SIG-M5 treated with dmso at 0.1 percent for 504 hours (cell line): ENCODE results near the gene NCKAP5.

Experiments used
- DNase-seq: peaks from one replicate; lab custom pipeline; 2025; ENCODE audit not compliant: unreplicated experiment; lab: John Stamatoyannopoulos, UW

The NCKAP5 gene

GRCh38 chr2:132915812-132916549, 652.3 kb downstream of the NCKAP5 start:
- DNase-seq: no peak

GRCh38 chr2:132911726-132912724, 656.2 kb downstream of the NCKAP5 start:
- DNase-seq: no peak

DNA sequence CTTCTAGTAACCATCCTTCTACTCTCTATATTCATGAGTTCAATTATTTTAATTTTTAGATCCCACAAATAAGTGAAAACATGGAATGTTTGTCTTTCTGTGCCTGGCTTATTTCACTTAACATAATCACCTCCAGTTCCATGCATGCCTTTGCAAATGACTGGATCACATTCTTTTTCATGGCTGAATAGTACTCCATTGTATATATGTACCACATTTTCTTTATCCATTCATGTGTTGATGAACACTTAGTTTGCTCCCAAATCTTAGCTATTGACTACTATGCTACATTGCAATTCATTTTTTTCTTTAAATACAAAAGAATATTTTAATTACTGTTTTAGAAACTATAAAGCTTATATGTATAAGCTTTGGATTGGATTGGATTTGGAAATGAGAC, 657.8 kb downstream of the NCKAP5 start:
- no peak for DNase-seq

DNA sequence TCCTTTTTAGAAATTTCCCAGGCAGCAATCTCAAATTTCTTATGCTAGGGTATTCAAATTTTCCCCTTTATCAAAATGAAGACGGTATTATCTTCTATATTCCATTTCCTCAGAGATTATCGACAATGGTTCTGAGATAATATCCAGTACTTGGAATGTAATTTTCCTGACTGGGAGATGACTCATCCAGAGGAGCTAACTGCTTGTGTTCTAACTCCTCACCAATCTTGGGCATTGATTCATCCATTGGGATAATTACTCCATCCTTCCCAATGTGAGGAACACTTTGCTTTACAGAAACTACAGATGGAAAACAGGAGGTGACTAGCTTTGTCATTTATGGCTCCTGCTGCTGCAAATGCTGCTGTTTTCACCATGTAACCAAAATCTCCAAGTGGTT, 658.8 kb downstream of the NCKAP5 start:
- no peak for DNase-seq

DNA sequence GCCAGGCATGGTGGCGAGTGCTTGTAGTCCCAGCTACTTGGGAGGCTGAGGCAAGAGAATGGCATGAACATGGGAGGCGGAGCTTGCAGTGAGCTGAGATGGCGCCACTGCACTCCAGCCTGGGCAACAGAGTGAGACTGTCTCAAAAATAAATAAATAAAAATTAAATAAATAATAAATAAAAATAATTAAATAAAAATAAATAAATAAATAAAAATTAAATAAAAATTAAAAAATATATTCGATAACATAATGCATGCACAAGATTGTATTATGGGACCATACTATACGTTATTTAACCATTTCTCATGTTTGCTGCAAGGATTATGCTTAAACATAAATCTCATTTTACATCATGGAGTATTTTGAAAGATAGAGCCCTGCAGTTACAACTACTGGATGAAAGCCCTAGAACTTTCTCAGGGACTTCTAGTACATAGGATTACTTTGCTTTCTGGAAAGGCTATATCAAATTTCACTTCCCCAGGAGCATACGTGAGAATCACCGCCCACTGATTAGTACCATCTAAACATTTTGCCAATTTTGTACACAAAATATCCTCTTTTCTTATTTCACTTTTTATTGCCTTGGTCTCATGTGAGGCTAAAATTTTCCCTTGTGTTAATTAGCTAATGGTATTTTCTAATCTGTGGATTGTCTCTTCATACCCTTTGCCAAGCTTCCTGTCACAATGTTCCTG, 664.0 kb downstream of the NCKAP5 start:
- no peak for DNase-seq

GRCh38 chr2:132902626-132903025, 665.6 kb downstream of the NCKAP5 start:
- DNase-seq: no peak

DNA sequence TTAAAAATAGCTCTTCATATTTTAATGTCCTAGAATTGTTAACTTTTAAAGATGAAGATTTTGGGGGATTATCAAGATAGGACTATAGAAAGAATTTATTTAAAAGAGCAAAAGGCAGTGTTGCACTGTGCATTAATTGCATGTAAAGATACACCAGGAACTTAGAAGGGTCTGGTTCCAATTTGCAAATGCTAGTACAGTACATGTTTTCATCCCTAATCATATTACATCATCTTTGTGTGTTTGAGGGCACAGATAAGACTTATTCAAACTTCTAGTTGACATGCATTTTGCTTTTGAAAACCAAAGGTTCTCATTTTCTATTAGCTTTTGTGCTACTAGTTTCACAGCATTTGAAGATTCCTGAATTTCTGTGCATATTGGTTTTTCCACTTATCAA, 666.6 kb downstream of the NCKAP5 start:
- DNase-seq: no peak

- no peak for DNase-seq
Observed at GRCh38 chr2:132897111-132897510, 671.2 kb downstream of the NCKAP5 start.

DNA sequence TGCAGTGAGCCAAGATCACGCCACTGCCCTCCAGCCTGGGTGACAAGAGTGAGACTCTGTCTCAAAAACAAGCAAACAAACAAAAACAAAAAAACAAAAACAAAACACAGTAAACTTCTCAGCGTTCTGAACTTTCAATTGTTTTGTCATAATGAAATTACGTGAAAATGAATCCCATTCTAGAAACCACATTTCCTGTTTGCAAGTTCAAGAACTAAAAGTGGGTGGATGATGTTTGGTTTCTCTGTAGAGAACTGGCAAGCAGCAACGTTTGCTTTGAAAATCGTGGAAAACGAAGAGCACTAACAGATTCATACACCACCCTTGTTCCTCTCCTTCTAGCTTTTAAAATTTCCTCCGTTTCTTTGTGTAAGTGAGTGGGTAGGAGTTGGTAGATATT, 672.2 kb downstream of the NCKAP5 start:
- DNase-seq: no peak

DNA sequence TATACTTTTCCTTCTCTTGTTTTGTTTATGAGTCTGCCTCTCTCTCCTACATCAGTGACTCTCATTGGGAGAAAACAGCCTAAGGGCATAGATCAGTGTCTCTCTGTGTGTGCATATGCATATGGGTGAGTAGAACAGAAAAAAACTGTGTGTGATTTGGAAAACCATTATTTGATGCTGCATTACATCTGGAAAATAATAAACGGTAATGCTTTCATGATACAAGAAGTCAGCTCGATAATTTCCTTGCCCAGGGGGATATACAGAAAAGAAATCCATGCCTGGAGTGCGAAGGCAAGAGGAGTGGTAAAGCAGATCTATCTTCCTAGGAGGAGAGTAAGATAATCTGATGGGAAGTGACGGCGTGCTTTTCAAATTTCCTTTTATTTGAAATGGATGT, 676.8 kb downstream of the NCKAP5 start:
- no peak for DNase-seq

- DNase-seq: no peak
Observed at GRCh38 chr2:132886574-132886973, 681.7 kb downstream of the NCKAP5 start.

DNA sequence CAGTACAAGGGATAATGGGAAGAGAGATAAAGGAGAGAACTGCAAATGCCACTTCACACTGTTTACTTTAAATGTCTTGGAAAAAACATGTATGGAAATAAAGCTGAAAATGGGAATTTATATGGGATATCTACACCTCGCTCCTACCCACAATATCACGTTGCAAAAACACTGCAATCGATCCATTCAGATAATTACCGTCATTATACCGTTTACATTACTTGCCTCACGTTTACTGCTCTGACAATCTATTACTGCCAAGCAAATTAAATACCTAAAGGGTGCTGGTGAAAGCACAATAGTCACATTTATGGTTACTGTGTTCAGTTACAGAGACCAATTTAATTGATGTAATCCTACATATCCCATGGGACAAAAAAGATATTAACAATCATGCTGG, 683.6 kb downstream of the NCKAP5 start:
- no peak for DNase-seq

- DNase-seq: no peak
Observed at GRCh38 chr2:132884292-132884691, 684.0 kb downstream of the NCKAP5 start.

GRCh38 chr2:132883430-132883829, 684.8 kb downstream of the NCKAP5 start:
- DNase-seq: no peak

DNA sequence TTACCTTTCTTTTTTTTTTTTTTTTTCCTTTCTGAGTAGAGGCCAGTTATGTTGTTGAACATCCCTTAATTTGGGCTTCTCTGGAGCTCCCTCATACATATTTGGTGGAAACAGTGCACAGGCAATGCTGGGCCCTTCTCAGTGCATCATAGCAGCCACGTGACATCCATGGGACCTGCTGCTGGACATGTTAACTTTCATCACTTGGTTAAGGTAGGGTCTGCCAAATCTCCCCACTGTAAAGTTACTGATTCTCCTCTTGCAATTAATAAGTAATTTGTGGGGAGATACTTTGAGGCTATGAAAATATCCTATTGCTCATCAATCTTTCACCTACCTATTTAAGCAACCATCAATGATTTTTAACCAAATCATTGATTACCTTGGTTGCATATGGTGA, 686.7 kb downstream of the NCKAP5 start:
- no peak for DNase-seq

GRCh38 chr2:132877923-132878322, 690.3 kb downstream of the NCKAP5 start:
- DNase-seq: no peak

DNA sequence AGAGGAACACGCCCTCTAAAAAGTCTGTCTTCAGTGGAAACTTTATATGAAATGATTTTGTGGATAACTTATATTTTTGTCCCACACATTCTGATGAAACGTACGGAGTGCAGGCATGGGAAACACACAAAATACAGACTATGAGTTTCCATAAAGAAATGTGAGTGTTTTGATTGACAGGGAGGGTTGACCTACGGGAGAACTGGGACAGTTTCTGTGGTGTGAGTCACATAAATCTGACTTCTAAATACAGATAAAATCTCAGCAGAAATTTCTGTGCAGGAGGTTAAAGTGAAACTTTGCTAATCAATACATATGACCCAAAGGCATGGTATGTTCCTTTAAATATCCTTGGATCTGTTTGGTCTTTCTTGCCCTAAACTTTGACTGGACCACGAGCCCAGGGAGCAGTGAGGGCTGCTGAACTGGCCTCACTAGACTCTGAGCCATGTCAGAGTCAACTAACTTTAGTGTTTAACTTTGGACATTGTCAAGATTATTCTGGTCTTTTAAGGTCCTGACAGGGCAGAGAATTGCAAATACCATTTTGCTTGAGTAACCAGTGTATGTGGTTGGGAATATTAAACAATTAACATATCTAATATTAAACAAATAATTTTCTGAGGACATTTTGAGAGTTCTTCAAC, 691.4 kb downstream of the NCKAP5 start:
- no peak for DNase-seq

DNA sequence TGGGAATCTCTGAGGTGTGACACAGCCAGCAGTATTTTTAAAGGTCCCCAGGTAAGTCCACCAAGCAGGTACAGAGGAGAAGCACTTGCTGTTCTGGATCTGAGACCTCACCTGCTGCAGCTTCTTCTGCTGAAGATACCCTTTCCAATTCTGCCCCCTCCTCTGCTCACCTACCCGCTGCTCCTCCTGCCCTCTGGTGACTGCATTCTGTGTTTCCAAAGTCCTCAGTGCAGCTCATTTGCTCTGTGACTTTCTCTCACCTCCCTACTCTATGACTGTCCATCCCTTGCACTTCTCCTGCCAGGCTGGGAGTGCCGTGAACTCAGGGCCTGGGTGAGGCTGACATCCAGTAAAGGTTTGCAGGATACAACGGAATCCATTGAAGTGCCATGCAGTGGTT, 693.1 kb downstream of the NCKAP5 start:
- DNase-seq: no peak

- DNase-seq: no peak
Observed at GRCh38 chr2:132873738-132874137, 694.5 kb downstream of the NCKAP5 start.

DNA sequence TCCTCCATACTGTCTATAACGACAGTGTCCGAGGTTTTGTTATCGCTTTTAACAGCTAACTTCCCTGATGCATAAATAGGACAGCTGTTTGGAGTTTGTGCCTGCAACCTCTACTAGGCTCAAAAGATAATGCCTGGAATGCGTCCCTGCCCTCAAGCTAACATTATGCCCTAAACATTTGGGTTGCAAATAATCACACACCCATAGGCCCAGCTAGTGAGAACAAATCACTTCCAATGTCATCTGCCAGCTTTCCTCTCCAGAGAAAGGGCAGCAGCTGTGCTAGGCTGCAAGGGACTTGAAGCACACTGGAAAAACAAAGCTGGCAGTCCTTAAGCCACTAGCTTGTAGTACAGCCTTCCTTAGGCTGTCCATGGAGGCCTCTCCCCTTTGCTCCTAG, 696.4 kb downstream of the NCKAP5 start:
- DNase-seq: no peak

- DNase-seq: no peak
Observed at GRCh38 chr2:132863961-132864360, 704.3 kb downstream of the NCKAP5 start.
